ENCODE data around the gene NDC1. TPM values are rescaled to one million over a fixed set of nuclear protein-coding genes. Genes with fewer than 3 reads are reported as not detected.

The NDC1 gene
- total RNA-seq, 2 donors from 2014 or later, result 32.4 to 38.7 TPM

- H3K4me3 Mint-ChIP-seq, result no peak overlapping the region
- H3K9me3 Mint-ChIP-seq, result peaks cover 14% of the 10 kb centered on the region
- no peaks in the 10 kb centered on the region for H3K27me3 Mint-ChIP-seq (ENCODE audit: insufficient read depth)
- H3K4me1 Mint-ChIP-seq, result peaks cover 12% of the 10 kb centered on the region
- peaks cover 13% of the 10 kb centered on the region for H3K36me3 Mint-ChIP-seq (ENCODE audit: low read depth)
- Histone ChIP-seq H3K4me1 (ENCODE audit: control insufficient read depth, insufficient read depth, low read length) (peaks cover 4% of the 10 kb centered on the region), H3K36me3 (ENCODE audit: control insufficient read depth, insufficient read depth, low read length) (no peaks in the 10 kb centered on the region), H3K27ac (ENCODE audit: low read depth, low read length) (no peak overlapping the region), H3K9me3 (ENCODE audit: control insufficient read depth, low read length) (no peaks in the 10 kb centered on the region), H3K27me3 (ENCODE audit: control insufficient read depth, insufficient read depth, low read length, poor library complexity, severe bottlenecking) (no peaks in the 10 kb centered on the region), H3K4me3 (ENCODE audit: low read length) (no peak overlapping the region), H3K9ac (ENCODE audit: extremely low read depth, low read length, poor library complexity, severe bottlenecking) (no peak overlapping the region)
- no peak overlapping the region for H3K27ac Mint-ChIP-seq
- 61 to 70% methylated on average over 5 to 6 of the region's 6 CpGs for WGBS, 2 experiments (ENCODE audit: insufficient coverage in 1 of 2, insufficient read length in 1 of 2)
- peak; percentile 81 for DNase-seq
- peak; percentile 89 for TF ChIP-seq CTCF (conservative IDR thresholded peaks at IDR 0.05)
Observed at GRCh38 chr1:53754484-53755312, 83.4 kb downstream of the NDC1 start.

- H3K4me3 Mint-ChIP-seq, result no peak overlapping the region
- peaks cover 16% of the 10 kb centered on the region for H3K27me3 Mint-ChIP-seq (ENCODE audit: insufficient read depth)
- no peaks in the 10 kb centered on the region for H3K27me3 ChIP-seq (ENCODE audit: control insufficient read depth, insufficient read depth, low read length, poor library complexity, severe bottlenecking)
- no peak overlapping the region for H3K4me3 ChIP-seq (ENCODE audit: low read length)
- DNase-seq, result no peak
- H3K9ac ChIP-seq (ENCODE audit: extremely low read depth, low read length, poor library complexity, severe bottlenecking), result no peak overlapping the region
- peaks cover 12% of the 10 kb centered on the region for H3K4me1 Mint-ChIP-seq
- H3K36me3 ChIP-seq (ENCODE audit: control insufficient read depth, insufficient read depth, low read length), result no peaks in the 10 kb centered on the region
- no peaks in the 10 kb centered on the region for H3K9me3 ChIP-seq (ENCODE audit: control insufficient read depth, low read length)
- H3K27ac Mint-ChIP-seq, result no peak overlapping the region
- H3K4me1 ChIP-seq (ENCODE audit: control insufficient read depth, insufficient read depth, low read length), result peaks cover 4% of the 10 kb centered on the region
- H3K9me3 Mint-ChIP-seq, result no peaks in the 10 kb centered on the region
- no peak overlapping the region for H3K27ac ChIP-seq (ENCODE audit: low read depth, low read length)
- 92 to 100% methylated on average over 6 of the region's 6 CpGs for WGBS, 2 experiments (ENCODE audit: insufficient coverage in 1 of 2, insufficient read length in 1 of 2)
- TF ChIP-seq CTCF (conservative IDR thresholded peaks at IDR 0.05), result no peak
- no peaks in the 10 kb centered on the region for H3K36me3 Mint-ChIP-seq (ENCODE audit: low read depth)
Observed at GRCh38 chr1:53752281-53752680, 85.8 kb downstream of the NDC1 start.

GRCh38 chr1:53747841-53748240 is 90.3 kb downstream of the NDC1 start:
- Histone ChIP-seq H3K9ac (ENCODE audit: extremely low read depth, low read length, poor library complexity, severe bottlenecking) (no peak overlapping the region), H3K9me3 (ENCODE audit: control insufficient read depth, low read length) (peaks cover 4% of the 10 kb centered on the region), H3K27ac (ENCODE audit: low read depth, low read length) (no peak overlapping the region), H3K27me3 (ENCODE audit: control insufficient read depth, insufficient read depth, low read length, poor library complexity, severe bottlenecking) (peaks cover 7% of the 10 kb centered on the region), H3K4me3 (ENCODE audit: low read length) (no peak overlapping the region), H3K36me3 (ENCODE audit: control insufficient read depth, insufficient read depth, low read length) (no peaks in the 10 kb centered on the region), H3K4me1 (ENCODE audit: control insufficient read depth, insufficient read depth, low read length) (no peaks in the 10 kb centered on the region)
- no peak for TF ChIP-seq CTCF (conservative IDR thresholded peaks at IDR 0.05)
- H3K4me3 Mint-ChIP-seq, result no peak overlapping the region
- H3K9me3 Mint-ChIP-seq, result peaks cover 7% of the 10 kb centered on the region
- peaks cover 25% of the 10 kb centered on the region for H3K27me3 Mint-ChIP-seq (ENCODE audit: insufficient read depth)
- WGBS, 2 experiments (ENCODE audit: insufficient coverage in 1 of 2, insufficient read length in 1 of 2), result 90 to 93% methylated on average over 6 to 8 of the region's 8 CpGs
- H3K27ac Mint-ChIP-seq, result no peak overlapping the region
- H3K4me1 Mint-ChIP-seq, result peaks cover 7% of the 10 kb centered on the region
- DNase-seq, result no peak
- H3K36me3 Mint-ChIP-seq (ENCODE audit: low read depth), result no peaks in the 10 kb centered on the region

Measured in endodermal cell (in vitro differentiated cells).